ENCODE measurements around the gene CROCC2. TPM values are rescaled to one million over a fixed set of nuclear protein-coding genes. Genes with fewer than 3 reads are reported as not detected.

Gene CROCC2
- polyA plus RNA-seq, 1 donor (not counting 4 experiments of a cell fraction or from before 2014, with no cell fraction given), result not detected

- dilution Hi-C loops (cut with MboI; ENCODE audit: extremely low pct_ligation_motif_present, low sequenced_read_pairs), result no loop called here
- no peak for TF ChIP-seq EZH2 (IDR thresholded peaks at IDR 0.05; ENCODE audit: low read length)
- TF ChIP-seq, protein P1, sequence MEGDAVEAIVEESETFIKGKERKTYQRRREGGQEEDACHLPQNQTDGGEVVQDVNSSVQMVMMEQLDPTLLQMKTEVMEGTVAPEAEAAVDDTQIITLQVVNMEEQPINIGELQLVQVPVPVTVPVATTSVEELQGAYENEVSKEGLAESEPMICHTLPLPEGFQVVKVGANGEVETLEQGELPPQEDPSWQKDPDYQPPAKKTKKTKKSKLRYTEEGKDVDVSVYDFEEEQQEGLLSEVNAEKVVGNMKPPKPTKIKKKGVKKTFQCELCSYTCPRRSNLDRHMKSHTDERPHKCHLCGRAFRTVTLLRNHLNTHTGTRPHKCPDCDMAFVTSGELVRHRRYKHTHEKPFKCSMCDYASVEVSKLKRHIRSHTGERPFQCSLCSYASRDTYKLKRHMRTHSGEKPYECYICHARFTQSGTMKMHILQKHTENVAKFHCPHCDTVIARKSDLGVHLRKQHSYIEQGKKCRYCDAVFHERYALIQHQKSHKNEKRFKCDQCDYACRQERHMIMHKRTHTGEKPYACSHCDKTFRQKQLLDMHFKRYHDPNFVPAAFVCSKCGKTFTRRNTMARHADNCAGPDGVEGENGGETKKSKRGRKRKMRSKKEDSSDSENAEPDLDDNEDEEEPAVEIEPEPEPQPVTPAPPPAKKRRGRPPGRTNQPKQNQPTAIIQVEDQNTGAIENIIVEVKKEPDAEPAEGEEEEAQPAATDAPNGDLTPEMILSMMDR (optimal IDR thresholded peaks at IDR 0.05 in 1 of 3, IDR thresholded peaks at IDR 0.05 in 1 of 3, conservative IDR thresholded peaks at IDR 0.05 in 1 of 3; ENCODE audit: extremely low read depth in 1 of 3, insufficient read depth in 2 of 3, low read length in 3 of 3), result no peak
- Histone ChIP-seq H3K4me2 (ENCODE audit: control insufficient read depth, extremely low read depth, insufficient read depth, low read depth, low read length) (no peak overlapping the region), H3K9ac (ENCODE audit: control insufficient read depth, extremely low read depth, insufficient read depth, low read length) (no peak overlapping the region), H4K20me1 (ENCODE audit: control insufficient read depth, extremely low read depth, insufficient read depth, low read length) (no peaks in the 10 kb centered on the region), H2AFZ (ENCODE audit: control insufficient read depth, low read length) (no peak overlapping the region), H3K36me3 (ENCODE audit: control insufficient read depth in 2 of 2, extremely low read depth in 1 of 2, insufficient read depth in 2 of 2, low read length in 2 of 2) (no peaks in the 10 kb centered on the region), H3K27me3 (ENCODE audit: control insufficient read depth, extremely low read depth, insufficient read depth, low read length) (peaks cover 34% of the 10 kb centered on the region), H3K9me3 (ENCODE audit: control insufficient read depth, low read depth, low read length) (peaks cover 10% of the 10 kb centered on the region), H3K4me1 (ENCODE audit: control insufficient read depth, extremely low read depth, insufficient read depth, low read length) (no peaks in the 10 kb centered on the region), H3K27ac (ENCODE audit: control insufficient read depth, insufficient read depth, low read length) (no peak overlapping the region), H3K4me3 (ENCODE audit: control insufficient read depth in 2 of 3, extremely low read depth in 1 of 3, insufficient read depth in 2 of 3, low read depth in 1 of 3, low read length in 3 of 3) (no peak overlapping the region), H3K9me1 (ENCODE audit: control insufficient read depth, extremely low read depth, insufficient read depth, low read length) (no peaks in the 10 kb centered on the region), H3K79me2 (ENCODE audit: control insufficient read depth, insufficient read depth, low read length) (no peaks in the 10 kb centered on the region)
- FAIRE-seq, result no peak
- DNase-seq (ENCODE audit: low read depth, low spot score), result no peak
Observed at GRCh38 chr2:241003047-241003360, 96.9 kb downstream of the CROCC2 start.

- Histone ChIP-seq H2AFZ (ENCODE audit: control insufficient read depth, low read length) (no peak overlapping the region), H4K20me1 (ENCODE audit: control insufficient read depth, extremely low read depth, insufficient read depth, low read length) (no peaks in the 10 kb centered on the region), H3K36me3 (ENCODE audit: control insufficient read depth in 2 of 2, extremely low read depth in 1 of 2, insufficient read depth in 2 of 2, low read length in 2 of 2) (no peaks in the 10 kb centered on the region), H3K79me2 (ENCODE audit: control insufficient read depth, insufficient read depth, low read length) (no peaks in the 10 kb centered on the region), H3K27me3 (ENCODE audit: control insufficient read depth, extremely low read depth, insufficient read depth, low read length) (peaks cover 34% of the 10 kb centered on the region), H3K9me3 (ENCODE audit: control insufficient read depth, low read depth, low read length) (peaks cover 10% of the 10 kb centered on the region), H3K4me2 (ENCODE audit: control insufficient read depth, extremely low read depth, insufficient read depth, low read depth, low read length) (no peak overlapping the region), H3K9ac (ENCODE audit: control insufficient read depth, extremely low read depth, insufficient read depth, low read length) (no peak overlapping the region), H3K4me3 (ENCODE audit: control insufficient read depth in 2 of 3, extremely low read depth in 1 of 3, insufficient read depth in 2 of 3, low read depth in 1 of 3, low read length in 3 of 3) (no peak overlapping the region), H3K9me1 (ENCODE audit: control insufficient read depth, extremely low read depth, insufficient read depth, low read length) (no peaks in the 10 kb centered on the region), H3K4me1 (ENCODE audit: control insufficient read depth, extremely low read depth, insufficient read depth, low read length) (no peaks in the 10 kb centered on the region), H3K27ac (ENCODE audit: control insufficient read depth, insufficient read depth, low read length) (no peak overlapping the region)
- DNase-seq (ENCODE audit: low read depth, low spot score), result no peak
- FAIRE-seq, result no peak
- TF ChIP-seq, protein P1 (optimal IDR thresholded peaks at IDR 0.05 in 1 of 3, IDR thresholded peaks at IDR 0.05 in 1 of 3, conservative IDR thresholded peaks at IDR 0.05 in 1 of 3; ENCODE audit: extremely low read depth in 1 of 3, insufficient read depth in 2 of 3, low read length in 3 of 3), result no peak
- TF ChIP-seq EZH2 (IDR thresholded peaks at IDR 0.05; ENCODE audit: low read length), result no peak
- dilution Hi-C loops (cut with MboI; ENCODE audit: extremely low pct_ligation_motif_present, low sequenced_read_pairs), result no loop called here
Observed at GRCh38 chr2:241003369-241003768, 97.2 kb downstream of the CROCC2 start.

All from keratinocyte (primary cell).